ENCODE measurements around the gene LRP6. TPM values are rescaled to one million over a fixed set of nuclear protein-coding genes. Genes with fewer than 3 reads are reported as not detected.

Gene LRP6
- total and polyA plus RNA-seq, 2 experiments from 2014 or later: 17.5 to 42.4 TPM

GRCh38 chr12:12197128-12197527 lies 69.7 kb downstream of the LRP6 start:
- H3K4me3 ChIP-seq: no peak overlapping the region
- 46% methylated on average over 1 of the region's 1 CpG for WGBS (ENCODE audit: low lambda C conversion rate, missing lambda C conversion rate)

GRCh38 chr12:12195516-12195915 lies 71.3 kb downstream of the LRP6 start:
- no peak for DNase-seq (ENCODE audit: low spot score)
- Histone ChIP-seq H3K79me2 (peaks cover 62% of the 10 kb centered on the region), H3K9me2 (replicated peaks; ENCODE audit: insufficient read depth) (no peaks in the 10 kb centered on the region), H2AFZ (no peak overlapping the region), H3K4me1 (ENCODE audit: insufficient read depth) (no peaks in the 10 kb centered on the region), H3K27ac (no peak overlapping the region), H4K20me1 (ENCODE audit: insufficient read depth, poor library complexity, severe bottlenecking) (peaks cover 4% of the 10 kb centered on the region), H3K36me3 (replicated peaks; ENCODE audit: insufficient read depth, low read depth) (no peaks in the 10 kb centered on the region), H3K4me2 (no peak overlapping the region), H3K4me3 (no peak overlapping the region), H3K27me3 (no peaks in the 10 kb centered on the region), H3K9me3 (ENCODE audit: low read depth) (peaks cover 8% of the 10 kb centered on the region)
- TF ChIP-seq CTCF (IDR thresholded peaks at IDR 0.05; ENCODE audit: poor library complexity): no peak
- TF ChIP-seq EZH2phosphoT487 (IDR thresholded peaks at IDR 0.05; ENCODE audit: low read depth, severe bottlenecking, unreplicated experiment): no peak
- no peak for TF ChIP-seq EZH2 (IDR thresholded peaks at IDR 0.05; ENCODE audit: borderline replicate concordance)
- WGBS (ENCODE audit: low lambda C conversion rate, missing lambda C conversion rate): 88% methylated on average over 1 of the region's 1 CpG

More at GRCh38 chr12:12197128-12197527, 69.7 kb downstream of the LRP6 start:
- Histone ChIP-seq H3K9me2 (replicated peaks; ENCODE audit: insufficient read depth) (no peaks in the 10 kb centered on the region), H2AFZ (no peak overlapping the region), H3K27me3 (no peaks in the 10 kb centered on the region), H3K27ac (no peak overlapping the region), H3K79me2 (peaks cover 53% of the 10 kb centered on the region), H3K4me2 (no peak overlapping the region), H3K9me3 (ENCODE audit: low read depth) (peaks cover 8% of the 10 kb centered on the region), H3K36me3 (replicated peaks; ENCODE audit: insufficient read depth, low read depth) (peaks cover 4% of the 10 kb centered on the region), H3K4me1 (ENCODE audit: insufficient read depth) (no peaks in the 10 kb centered on the region), H4K20me1 (ENCODE audit: insufficient read depth, poor library complexity, severe bottlenecking) (peaks cover 3% of the 10 kb centered on the region)
- no peak for TF ChIP-seq EZH2phosphoT487 (IDR thresholded peaks at IDR 0.05; ENCODE audit: low read depth, severe bottlenecking, unreplicated experiment)
- TF ChIP-seq EZH2 (IDR thresholded peaks at IDR 0.05; ENCODE audit: borderline replicate concordance): no peak
- TF ChIP-seq CTCF (IDR thresholded peaks at IDR 0.05; ENCODE audit: poor library complexity): no peak
- no peak for DNase-seq (ENCODE audit: low spot score)

- no peak for DNase-seq (ENCODE audit: low spot score)
- Histone ChIP-seq H3K79me2 (peaks cover 66% of the 10 kb centered on the region), H4K20me1 (ENCODE audit: insufficient read depth, poor library complexity, severe bottlenecking) (peaks cover 4% of the 10 kb centered on the region), H3K4me1 (ENCODE audit: insufficient read depth) (no peaks in the 10 kb centered on the region), H3K4me2 (no peak overlapping the region), H3K27me3 (no peaks in the 10 kb centered on the region), H3K36me3 (replicated peaks; ENCODE audit: insufficient read depth, low read depth) (no peaks in the 10 kb centered on the region), H3K4me3 (no peak overlapping the region), H2AFZ (no peak overlapping the region), H3K9me2 (replicated peaks; ENCODE audit: insufficient read depth) (no peaks in the 10 kb centered on the region), H3K9me3 (ENCODE audit: low read depth) (peaks cover 8% of the 10 kb centered on the region), H3K27ac (no peak overlapping the region)
- 99% methylated on average over 3 of the region's 3 CpGs for WGBS (ENCODE audit: low lambda C conversion rate, missing lambda C conversion rate)
- TF ChIP-seq EZH2phosphoT487 (IDR thresholded peaks at IDR 0.05; ENCODE audit: low read depth, severe bottlenecking, unreplicated experiment): no peak
- no peak for TF ChIP-seq EZH2 (IDR thresholded peaks at IDR 0.05; ENCODE audit: borderline replicate concordance)
- no peak for TF ChIP-seq CTCF (IDR thresholded peaks at IDR 0.05; ENCODE audit: poor library complexity)
Measured at GRCh38 chr12:12195081-12195480, 71.8 kb downstream of the LRP6 start.

GRCh38 chr12:12194206-12194605 lies 72.6 kb downstream of the LRP6 start:
- TF ChIP-seq EZH2 (IDR thresholded peaks at IDR 0.05; ENCODE audit: borderline replicate concordance) (no peak), CTCF (IDR thresholded peaks at IDR 0.05; ENCODE audit: poor library complexity) (no peak), EZH2phosphoT487 (IDR thresholded peaks at IDR 0.05; ENCODE audit: low read depth, severe bottlenecking, unreplicated experiment) (no peak)

More at GRCh38 chr12:12194206-12194605, 72.6 kb downstream of the LRP6 start:
- peaks cover 4% of the 10 kb centered on the region for H4K20me1 ChIP-seq (ENCODE audit: insufficient read depth, poor library complexity, severe bottlenecking)
- H3K36me3 ChIP-seq (replicated peaks; ENCODE audit: insufficient read depth, low read depth): no peaks in the 10 kb centered on the region
- H2AFZ ChIP-seq: no peak overlapping the region
- no peak overlapping the region for H3K27ac ChIP-seq
- no peaks in the 10 kb centered on the region for H3K9me2 ChIP-seq (replicated peaks; ENCODE audit: insufficient read depth)
- WGBS (ENCODE audit: low lambda C conversion rate, missing lambda C conversion rate): 74% methylated on average over 2 of the region's 2 CpGs
- peaks cover 8% of the 10 kb centered on the region for H3K9me3 ChIP-seq (ENCODE audit: low read depth)
- no peak overlapping the region for H3K4me3 ChIP-seq
- no peaks in the 10 kb centered on the region for H3K27me3 ChIP-seq
- no peak overlapping the region for H3K4me2 ChIP-seq
- H3K4me1 ChIP-seq (ENCODE audit: insufficient read depth): no peaks in the 10 kb centered on the region
- peaks cover 72% of the 10 kb centered on the region for H3K79me2 ChIP-seq
- no peak for DNase-seq (ENCODE audit: low spot score)

Measured in hepatocyte (in vitro differentiated cells).